Neural progenitor cell (in vitro differentiated cells): Measurements from ENCODE around the gene FLAD1. TPM values are rescaled to one million over a fixed set of nuclear protein-coding genes. Genes with fewer than 3 reads are reported as not detected.

ENCODE experiments used
- DNase-seq: peaks from one replicate; pipeline ENCODE4 v3.0.0-alpha.2; 2016; ENCODE audit warnings: low spot score
- H2AFZ ChIP-seq: fragments of 200-600 bp; sonication (generic); replicated peaks from 2 replicates; pipeline ENCODE4 v1.6.1; 2016; ENCODE audit warnings: antibody characterized with exemption
- H3F3A ChIP-seq: fragments of 200-600 bp; sonication (generic); 2 replicates; pipeline ENCODE4 v1.6.1; 2016; ENCODE audit warnings: antibody characterized with exemption, low read depth
- H3K27ac ChIP-seq: fragments of 200-600 bp; sonication (generic); 2 replicates; pipeline ENCODE4 v1.5.1; 2016; ENCODE audit warnings: mild to moderate bottlenecking
- H3K27me3 ChIP-seq: fragments of 200-600 bp; sonication (generic); 2 replicates; pipeline ENCODE4 v1.6.1; 2016; ENCODE audit warnings: mild to moderate bottlenecking, moderate library complexity
- H3K36me3 ChIP-seq: fragments of 200-600 bp; sonication (generic); 2 replicates; pipeline ENCODE4 v1.5.1; 2016
- H3K4me1 ChIP-seq: fragments of 200-600 bp; sonication (generic); 2 replicates; pipeline ENCODE4 v1.6.1; 2016; ENCODE audit warnings: mixed run types
- H3K4me2 ChIP-seq: fragments of 200-600 bp; sonication (generic); 2 replicates; pipeline ENCODE4 v1.6.1; 2016
- H3K4me3 ChIP-seq: fragments of 200-600 bp; sonication (generic); 2 replicates; pipeline ENCODE4 v1.5.1; 2016
- H3K79me2 ChIP-seq: fragments of 200-600 bp; sonication (generic); 2 replicates; pipeline ENCODE4 v1.6.1; 2016; ENCODE audit warnings: low read depth
- H3K9ac ChIP-seq: fragments of 200-600 bp; sonication (generic); 2 replicates; pipeline ENCODE4 v1.6.1; 2016
- H3K9me3 ChIP-seq: fragments of 200-600 bp; sonication (generic); 2 replicates; pipeline ENCODE4 v1.5.1; 2016; ENCODE audit warnings: low read depth
- H4K20me1 ChIP-seq: fragments of 200-600 bp; sonication (generic); 2 replicates; pipeline ENCODE4 v1.6.1; 2016; ENCODE audit warnings: low read depth
- H3K27ac Mint-ChIP-seq: 3 replicates; pipeline ENCODE4 v1.8.0; 2021; ENCODE audit warnings: mixed read lengths
- H3K27me3 Mint-ChIP-seq: 2 replicates; pipeline ENCODE4 v1.8.0; 2022; ENCODE audit warnings: low read depth, mild to moderate bottlenecking, inconsistent platforms, moderate library complexity, mixed read lengths; ENCODE audit not compliant: insufficient read depth
- H3K36me3 Mint-ChIP-seq: 3 replicates; pipeline ENCODE4 v1.8.0; 2021; ENCODE audit warnings: mixed read lengths
- H3K4me1 Mint-ChIP-seq: 3 replicates; pipeline ENCODE4 v1.8.0; 2021; ENCODE audit warnings: mixed read lengths
- H3K4me3 Mint-ChIP-seq: 3 replicates; pipeline ENCODE4 v1.8.0; 2021; ENCODE audit warnings: mild to moderate bottlenecking, moderate library complexity, mixed read lengths
- H3K9me3 Mint-ChIP-seq: 3 replicates; pipeline ENCODE4 v1.8.0; 2020; ENCODE audit warnings: mixed read lengths
- EZH2 ChIP-seq: fragments of 200-600 bp; sonication (generic); IDR thresholded peaks from 2 replicates; pipeline ENCODE4 v1.6.1; 2017; ENCODE audit warnings: antibody characterized with exemption, mild to moderate bottlenecking, moderate library complexity
- EZH2phosphoT487 ChIP-seq: fragments of 200-600 bp; sonication (generic); IDR thresholded peaks from 2 replicates; pipeline ENCODE4 v1.6.1; 2017; ENCODE audit warnings: antibody characterized with exemption
- total RNA-seq: library from RNA; depleted of rRNA; stranded (reverse); fragments of >200 nt; gene quantifications from 2 replicates; pipeline ENCODE4 v1.2.3, GENCODE V29; 2015; ENCODE audit warnings: low replicate concordance
- TF ChIP-seq, protein P1 (sequence below): fragments of 200-600 bp; sonication (generic); IDR thresholded peaks from 2 replicates; pipeline ENCODE4 v1.5.1; 2017; ENCODE audit warnings: antibody characterized with exemption, mild to moderate bottlenecking

Gene FLAD1
- total RNA-seq, 1 donor from 2014 or later: 19.3 TPM

DNA sequence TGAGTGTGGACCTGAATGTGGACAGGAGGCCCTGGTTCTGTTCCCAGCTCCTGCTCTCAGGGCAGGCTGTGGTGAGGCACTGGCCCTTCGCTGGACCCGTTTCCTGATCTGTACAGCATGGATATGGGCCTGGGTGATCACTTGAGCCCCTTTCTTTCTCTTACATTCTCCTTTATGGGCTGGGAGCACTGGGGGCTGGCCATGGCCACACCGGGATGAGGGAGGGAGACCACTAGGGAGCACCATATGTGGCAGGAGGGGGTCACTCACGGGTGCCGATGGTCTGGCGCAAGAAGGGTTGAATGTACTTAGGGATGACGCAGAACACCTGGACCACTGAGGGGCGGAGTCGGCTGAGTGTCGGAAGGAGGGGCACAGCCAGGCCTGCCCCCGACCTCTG is 47.8 kb downstream of the FLAD1 start:
- Histone ChIP-seq H3K27ac (no peak overlapping the region), H3K27me3 (no peaks in the 10 kb centered on the region), H3K9ac (no peak overlapping the region), H2AFZ (no peak overlapping the region), H3K9me3 (no peaks in the 10 kb centered on the region), H3K4me2 (no peak overlapping the region), H3K79me2 (no peaks in the 10 kb centered on the region), H3F3A (no peaks in the 10 kb centered on the region), H3K4me3 (no peak overlapping the region), H3K4me1 (no peaks in the 10 kb centered on the region), H3K36me3 (no peaks in the 10 kb centered on the region), H4K20me1 (no peaks in the 10 kb centered on the region)
- no peak for TF ChIP-seq EZH2
- no peak for TF ChIP-seq EZH2phosphoT487
- TF ChIP-seq, protein P1, sequence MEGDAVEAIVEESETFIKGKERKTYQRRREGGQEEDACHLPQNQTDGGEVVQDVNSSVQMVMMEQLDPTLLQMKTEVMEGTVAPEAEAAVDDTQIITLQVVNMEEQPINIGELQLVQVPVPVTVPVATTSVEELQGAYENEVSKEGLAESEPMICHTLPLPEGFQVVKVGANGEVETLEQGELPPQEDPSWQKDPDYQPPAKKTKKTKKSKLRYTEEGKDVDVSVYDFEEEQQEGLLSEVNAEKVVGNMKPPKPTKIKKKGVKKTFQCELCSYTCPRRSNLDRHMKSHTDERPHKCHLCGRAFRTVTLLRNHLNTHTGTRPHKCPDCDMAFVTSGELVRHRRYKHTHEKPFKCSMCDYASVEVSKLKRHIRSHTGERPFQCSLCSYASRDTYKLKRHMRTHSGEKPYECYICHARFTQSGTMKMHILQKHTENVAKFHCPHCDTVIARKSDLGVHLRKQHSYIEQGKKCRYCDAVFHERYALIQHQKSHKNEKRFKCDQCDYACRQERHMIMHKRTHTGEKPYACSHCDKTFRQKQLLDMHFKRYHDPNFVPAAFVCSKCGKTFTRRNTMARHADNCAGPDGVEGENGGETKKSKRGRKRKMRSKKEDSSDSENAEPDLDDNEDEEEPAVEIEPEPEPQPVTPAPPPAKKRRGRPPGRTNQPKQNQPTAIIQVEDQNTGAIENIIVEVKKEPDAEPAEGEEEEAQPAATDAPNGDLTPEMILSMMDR: no peak
- no peak overlapping the region for H3K4me3 Mint-ChIP-seq
- no peak for DNase-seq
- H3K9me3 Mint-ChIP-seq: no peaks in the 10 kb centered on the region
- peaks cover 5% of the 10 kb centered on the region for H3K4me1 Mint-ChIP-seq
- H3K36me3 Mint-ChIP-seq: no peaks in the 10 kb centered on the region
- peaks cover 6% of the 10 kb centered on the region for H3K27me3 Mint-ChIP-seq
- H3K27ac Mint-ChIP-seq: no peak overlapping the region

DNA sequence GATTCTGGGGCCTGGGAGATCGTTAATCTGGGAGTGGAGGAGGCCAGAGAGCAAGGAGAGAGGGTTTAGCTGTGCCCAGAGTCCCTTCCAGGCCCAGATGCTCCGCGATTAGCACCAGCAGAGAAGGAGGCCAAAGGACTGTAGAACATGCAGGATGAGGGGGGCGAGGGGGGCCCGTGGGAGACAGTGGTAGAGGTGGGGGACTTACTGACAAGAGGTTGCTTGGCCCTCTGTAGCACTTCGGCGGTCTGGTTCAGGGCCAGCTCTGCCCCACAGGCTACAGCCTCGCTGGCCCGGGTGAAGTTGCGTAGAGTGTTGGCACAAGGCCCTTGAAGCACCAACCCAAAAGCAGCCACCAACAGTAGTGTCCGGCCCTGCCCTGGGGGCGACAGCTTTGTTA is 49.7 kb downstream of the FLAD1 start:
- Mint-ChIP-seq H3K36me3 (no peaks in the 10 kb centered on the region), H3K9me3 (no peaks in the 10 kb centered on the region), H3K4me3 (no peak overlapping the region), H3K27ac (no peak overlapping the region), H3K27me3 (peaks cover 9% of the 10 kb centered on the region), H3K4me1 (peaks cover 15% of the 10 kb centered on the region)
- Histone ChIP-seq H3F3A (no peaks in the 10 kb centered on the region), H3K27ac (no peak overlapping the region), H3K36me3 (no peaks in the 10 kb centered on the region), H4K20me1 (no peaks in the 10 kb centered on the region), H3K4me1 (peaks cover 12% of the 10 kb centered on the region), H3K4me3 (no peak overlapping the region), H3K9me3 (no peaks in the 10 kb centered on the region), H3K79me2 (no peaks in the 10 kb centered on the region), H3K27me3 (no peaks in the 10 kb centered on the region), H3K4me2 (no peak overlapping the region), H2AFZ (no peak overlapping the region), H3K9ac (no peak overlapping the region)
- no peak for TF ChIP-seq EZH2
- TF ChIP-seq, protein P1: no peak
- no peak for TF ChIP-seq EZH2phosphoT487
- no peak for DNase-seq

DNA sequence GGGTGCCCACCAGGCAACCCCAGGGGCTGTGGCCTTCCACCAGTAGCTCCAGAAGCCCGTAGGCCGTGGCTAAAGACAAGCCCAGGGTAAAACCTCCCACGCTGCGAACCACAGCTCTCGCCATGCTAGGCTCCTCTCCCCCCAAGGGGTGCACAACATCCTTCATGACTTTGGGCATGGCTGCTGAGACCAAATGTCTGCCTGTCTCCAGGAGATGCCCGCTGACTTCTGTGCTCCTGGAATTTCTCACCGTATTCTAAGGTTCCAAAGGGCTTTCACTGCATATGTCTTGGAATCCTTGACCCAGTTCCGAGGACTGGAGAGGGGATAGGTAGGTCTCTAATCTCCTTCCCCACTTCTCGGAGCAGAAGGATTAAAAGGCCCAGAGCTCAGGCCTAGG is 50.4 kb downstream of the FLAD1 start, which contains the start of the genes DCST1 and DCST2:
TSS of gene DCST1 (plus strand) at position 301 of the 400 bp plus-strand sequence. CDS start 213 bp downstream, outside the sequence.
TSS of gene DCST2 (minus strand) at position 258 of the 400 bp plus-strand sequence. CDS start at position 178, 80 bp downstream.
- Histone ChIP-seq H3K27me3 (no peaks in the 10 kb centered on the region), H3K36me3 (no peaks in the 10 kb centered on the region), H3K9ac (no peak within 1 kb of the TSS), H2AFZ (no peak within 1 kb of the TSS), H3K4me3 (no peak within 1 kb of the TSS), H3F3A (no peaks in the 10 kb centered on the region), H3K9me3 (no peaks in the 10 kb centered on the region), H3K4me1 (peaks cover 12% of the 10 kb centered on the region), H4K20me1 (no peaks in the 10 kb centered on the region), H3K4me2 (no peak within 1 kb of the TSS), H3K79me2 (no peaks in the 10 kb centered on the region), H3K27ac (no peak within 1 kb of the TSS)
- peaks cover 16% of the 10 kb centered on the region for H3K4me1 Mint-ChIP-seq
- DNase-seq: no peak
- peak within 1 kb of the TSS; percentile 80 for H3K27ac Mint-ChIP-seq
- no peaks in the 10 kb centered on the region for H3K9me3 Mint-ChIP-seq
- no peaks in the 10 kb centered on the region for H3K36me3 Mint-ChIP-seq
- TF ChIP-seq, protein P1: no peak
- TF ChIP-seq EZH2phosphoT487: no peak
- TF ChIP-seq EZH2: no peak
- peaks cover 9% of the 10 kb centered on the region for H3K27me3 Mint-ChIP-seq
- H3K4me3 Mint-ChIP-seq: no peak within 1 kb of the TSS
